Lung (tissue), 12 donors: ENCODE measurements around the gene PDK2. TPM values are rescaled to one million over a fixed set of nuclear protein-coding genes. Genes with fewer than 3 reads are reported as not detected.

Source experiments
- ATAC-seq: fragments of 200-7000 bp; cut with Tn5 transposase; one replicate; pipeline ENCODE4 v1.9.1; 2020; ENCODE audit warnings: moderate number of reproducible peaks; ENCODE audit not compliant: insufficient read depth, low FRiP score
- DNase-seq, 3 donors: peaks; one replicate each; pipeline ENCODE4 v3.0.0-alpha.2; 2013 to 2017
- H3K27ac ChIP-seq, 2 donors: one replicate each; pipeline ENCODE4 v1.5.1; 2013; ENCODE audit warnings: mild to moderate bottlenecking in 2 of 2, moderate library complexity in 2 of 2, control low read depth in 1 of 2, inconsistent platforms in 1 of 2, low read depth in 1 of 2, low read length in 1 of 2
- H3K27me3 ChIP-seq, 3 donors: one replicate each; pipeline ENCODE4 v1.5.1; 2013; ENCODE audit warnings: low read length in 2 of 3; ENCODE audit not compliant: control insufficient read depth in 3 of 3, insufficient read depth in 3 of 3
- H3K36me3 ChIP-seq, 4 donors: one replicate each; pipeline ENCODE4 v1.5.1; 2013; ENCODE audit warnings: low read length in 4 of 4, mild to moderate bottlenecking in 1 of 4, moderate library complexity in 1 of 4; ENCODE audit not compliant: control insufficient read depth in 4 of 4, insufficient read depth in 4 of 4
- H3K4me1 ChIP-seq, 5 donors: one replicate each; pipeline ENCODE4 v1.5.1; 2013; ENCODE audit warnings: low read length in 5 of 5, mild to moderate bottlenecking in 2 of 5, moderate library complexity in 1 of 5; ENCODE audit not compliant: control insufficient read depth in 5 of 5, insufficient read depth in 5 of 5
- H3K4me3 ChIP-seq: one replicate; pipeline ENCODE4 v1.5.1; 2013; ENCODE audit warnings: mild to moderate bottlenecking, control low read depth, moderate library complexity
- H3K9ac ChIP-seq, 2 donors: one replicate each; pipeline ENCODE4 v1.5.1; 2013; ENCODE audit warnings: low read length in 2 of 2, control low read depth in 1 of 2; ENCODE audit not compliant: insufficient read depth in 1 of 2
- H3K9me3 ChIP-seq, 4 donors: one replicate each; pipeline ENCODE4 v1.5.1; 2013; ENCODE audit warnings: low read length in 3 of 4, mild to moderate bottlenecking in 1 of 4, moderate library complexity in 1 of 4; ENCODE audit not compliant: control insufficient read depth in 4 of 4, insufficient read depth in 3 of 4
- WGBS, 2 donors: extraction: QIAGEN DNeasy Blood & Tissue Kit; methylation state at CpG; one replicate each; pipeline ENCODE4 v1.1.7; 2013; 5-methylcytosine and 5-hydroxymethylcytosine counted together
- polyA plus RNA-seq, 2 donors: library from polyadenylated mRNA; stranded (reverse); fragments of 200-250 nt; gene quantifications; one replicate each; pipeline ENCODE4 v1.2.1, GENCODE V29; 2013
- total RNA-seq, 2 donors: library from RNA; depleted of rRNA in 1 of 2; stranded (reverse); fragments of >200 nt in 1 of 2; gene quantifications; one replicate each; pipeline ENCODE4 v1.2.1, GENCODE V29; 2014 to 2021
- TF ChIP-seq, protein P1 (sequence below): IDR thresholded peaks from 2 replicates; pipeline ENCODE4 v1.5.1; 2012; ENCODE audit warnings: mild to moderate bottlenecking; ENCODE audit errors: control extremely low read depth, extremely low read depth
- donor health status: control.
- donor health status: control.
- donor health status: Bipolar disorder and iron deficiency.
- donor health status: healthy.
- donor health status: DM: yes; HTN: yes; CAD: no.

Gene PDK2
- total and polyA plus RNA-seq, 4 donors, result 10.0 to 27.8 (median 19.4) TPM

DNA sequence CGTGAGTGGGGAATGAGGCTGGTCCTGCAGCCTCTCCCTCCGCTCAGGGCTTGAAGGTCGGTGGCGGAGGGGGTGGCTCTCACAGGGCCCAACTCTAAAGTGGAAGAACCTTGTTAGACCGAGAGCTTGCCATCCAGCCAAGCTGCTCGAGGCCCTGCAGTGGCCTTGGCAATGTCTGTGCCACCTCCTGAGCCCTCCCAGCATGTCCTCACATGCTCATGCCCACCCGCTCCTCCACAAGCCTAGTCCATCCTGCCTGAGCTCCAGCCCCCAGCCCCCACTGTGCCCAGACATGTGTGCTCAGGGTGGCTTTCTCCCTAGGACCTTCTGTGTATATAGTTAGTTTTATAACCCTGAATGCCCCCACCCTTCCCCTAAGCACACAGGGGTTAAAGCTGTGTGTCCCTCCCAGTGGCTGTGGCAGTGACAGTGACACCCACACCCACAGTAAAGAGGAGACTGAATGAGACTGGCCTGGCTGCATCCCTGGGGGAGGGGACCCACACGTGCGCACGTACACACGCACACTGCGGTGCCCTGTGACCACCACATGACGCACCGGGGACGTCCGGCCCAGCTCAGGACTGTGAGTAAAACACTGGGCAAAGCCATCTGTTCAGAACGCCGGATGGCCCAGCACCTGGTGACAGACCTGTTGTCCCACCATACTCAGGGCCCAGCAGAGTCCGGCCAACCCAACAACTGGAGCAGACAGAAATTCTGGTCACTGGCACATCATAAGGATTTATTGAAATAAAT, 15.6 kb downstream of the PDK2 start:
- Histone ChIP-seq H3K4me3 (no peak overlapping the region), H3K4me1 (peaks cover 0 to 7% (median 4%) of the 10 kb centered on the region in 5 donors), H3K9ac (no peak overlapping the region), H3K27me3 (no peaks in the 10 kb centered on the region), H3K27ac (peak overlapping the region; percentile 78 to 93), H3K9me3 (no peaks in the 10 kb centered on the region), H3K36me3 (peaks cover 0 to 39% (median 18%) of the 10 kb centered on the region in 4 donors)
- WGBS, 2 donors, result 84 to 93% methylated on average over 19 of the region's 19 CpGs
- ATAC-seq (no peak), DNase-seq (no peak)
- TF ChIP-seq, protein P1, sequence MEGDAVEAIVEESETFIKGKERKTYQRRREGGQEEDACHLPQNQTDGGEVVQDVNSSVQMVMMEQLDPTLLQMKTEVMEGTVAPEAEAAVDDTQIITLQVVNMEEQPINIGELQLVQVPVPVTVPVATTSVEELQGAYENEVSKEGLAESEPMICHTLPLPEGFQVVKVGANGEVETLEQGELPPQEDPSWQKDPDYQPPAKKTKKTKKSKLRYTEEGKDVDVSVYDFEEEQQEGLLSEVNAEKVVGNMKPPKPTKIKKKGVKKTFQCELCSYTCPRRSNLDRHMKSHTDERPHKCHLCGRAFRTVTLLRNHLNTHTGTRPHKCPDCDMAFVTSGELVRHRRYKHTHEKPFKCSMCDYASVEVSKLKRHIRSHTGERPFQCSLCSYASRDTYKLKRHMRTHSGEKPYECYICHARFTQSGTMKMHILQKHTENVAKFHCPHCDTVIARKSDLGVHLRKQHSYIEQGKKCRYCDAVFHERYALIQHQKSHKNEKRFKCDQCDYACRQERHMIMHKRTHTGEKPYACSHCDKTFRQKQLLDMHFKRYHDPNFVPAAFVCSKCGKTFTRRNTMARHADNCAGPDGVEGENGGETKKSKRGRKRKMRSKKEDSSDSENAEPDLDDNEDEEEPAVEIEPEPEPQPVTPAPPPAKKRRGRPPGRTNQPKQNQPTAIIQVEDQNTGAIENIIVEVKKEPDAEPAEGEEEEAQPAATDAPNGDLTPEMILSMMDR, result no peak

DNA sequence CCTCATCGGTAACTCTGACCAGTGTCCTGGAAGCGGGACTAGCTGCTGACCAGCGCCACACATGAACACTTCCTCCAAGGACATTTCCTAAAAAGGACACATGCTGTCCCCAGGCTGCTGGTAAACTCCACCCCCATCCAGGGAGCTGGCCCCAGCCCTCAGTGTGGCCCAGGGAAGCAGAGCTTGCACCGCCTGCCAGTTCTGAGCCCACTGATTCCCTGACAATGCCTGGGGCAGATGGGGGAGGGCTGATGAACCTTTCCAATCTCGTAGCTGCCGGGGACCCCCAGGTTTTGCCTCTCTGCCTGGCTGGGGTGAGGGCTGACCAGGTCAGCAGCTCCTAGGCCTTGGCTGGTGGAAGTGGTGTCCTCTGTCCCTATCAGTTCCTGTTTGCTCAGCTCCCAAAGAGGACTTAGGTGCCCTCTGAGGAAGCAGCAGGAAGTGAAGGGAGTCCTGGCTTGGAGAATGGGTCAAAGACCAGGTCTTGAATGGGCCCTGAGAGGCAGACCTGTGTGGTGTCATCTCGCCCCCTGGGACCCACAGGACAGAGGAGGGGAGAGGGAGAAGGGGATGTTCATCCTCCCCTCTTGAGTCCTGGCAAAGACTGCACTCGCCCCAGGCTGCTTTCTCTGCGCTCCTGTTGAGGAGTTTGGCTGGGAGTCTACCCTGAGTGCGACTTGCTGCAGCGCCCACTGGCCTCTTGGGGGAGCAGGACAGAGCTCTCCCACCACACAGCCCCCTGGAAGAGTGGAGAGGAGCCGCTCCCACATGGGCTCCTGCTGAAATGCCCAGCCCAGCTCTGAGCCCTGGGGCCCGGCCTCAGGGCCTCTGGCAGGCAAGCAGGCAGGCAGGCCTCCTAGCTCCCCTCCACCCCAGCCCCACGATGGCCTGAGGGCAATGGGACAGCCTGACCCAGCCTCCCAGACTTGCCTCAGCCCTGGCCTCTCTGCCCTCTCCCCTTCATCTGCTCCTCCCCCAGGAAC, 16.8 kb downstream of the PDK2 start:
- TF ChIP-seq, protein P1, result no peak
- H3K9me3 ChIP-seq, result no peaks in the 10 kb centered on the region
- no peak for ATAC-seq
- 65 to 70% methylated on average over 14 of the region's 14 CpGs for WGBS, 2 donors
- peaks cover 0 to 7% (median 4%) of the 10 kb centered on the region in 5 donors for H3K4me1 ChIP-seq
- peak in 2 of 3 donors; percentile 38 to 58 for DNase-seq
- H3K27ac ChIP-seq, result peak overlapping the region; percentile 62 to 93
- no peaks in the 10 kb centered on the region for H3K27me3 ChIP-seq
- H3K36me3 ChIP-seq, result peaks cover 0 to 32% (median 16%) of the 10 kb centered on the region in 4 donors
- no peak overlapping the region for H3K9ac ChIP-seq
- H3K4me3 ChIP-seq, result no peak overlapping the region

DNA sequence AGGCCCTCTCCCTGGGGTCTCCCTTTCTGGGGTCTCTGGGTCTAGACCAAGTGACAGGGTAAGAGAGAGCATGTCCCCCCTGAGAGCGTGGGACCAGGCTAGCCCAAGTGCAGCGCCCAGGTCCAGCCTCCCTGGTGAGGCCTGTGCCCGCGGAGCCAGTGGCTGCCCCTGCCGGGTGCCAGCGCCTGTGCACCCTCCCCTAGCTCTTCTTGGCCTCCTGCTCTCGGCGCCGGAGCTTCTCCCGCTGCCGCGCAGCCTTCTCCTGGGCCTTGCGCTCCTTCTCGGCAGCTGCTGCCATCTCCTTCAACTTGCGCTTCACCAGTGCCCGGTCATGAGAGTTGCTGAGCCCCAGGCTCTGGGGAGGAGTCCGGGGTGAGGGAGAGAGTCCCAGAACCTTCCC, 17.5 kb downstream of the PDK2 start:
- ATAC-seq, result no peak
- DNase-seq, result no peak

More for the DNA sequence above, 17.5 kb downstream of the PDK2 start:
- H3K27ac ChIP-seq, result peak overlapping the region; percentile 62 to 93
- H3K4me3 ChIP-seq, result no peak overlapping the region
- no peaks in the 10 kb centered on the region for H3K27me3 ChIP-seq
- H3K36me3 ChIP-seq, result peaks cover 0 to 32% (median 13%) of the 10 kb centered on the region in 4 donors
- H3K4me1 ChIP-seq, result peaks cover 0 to 14% (median 4%) of the 10 kb centered on the region in 5 donors
- no peak overlapping the region for H3K9ac ChIP-seq
- TF ChIP-seq, protein P1, result no peak
- no peaks in the 10 kb centered on the region for H3K9me3 ChIP-seq
- WGBS, 2 donors, result 76 to 91% methylated on average over 14 to 17 of the region's 17 CpGs
